K562 (cell line): ENCODE measurements around the gene ARPC4. TPM values are rescaled to one million over a fixed set of nuclear protein-coding genes. Genes with fewer than 3 reads are reported as not detected.

ENCODE experiments used
- ELF1 ChIP-seq: fragments of 200-800 bp; sonication (Bioruptor generic); IDR thresholded peaks from 2 replicates; pipeline ENCODE4 v1.6.1; 2016; ENCODE audit warnings: missing genetic modification characterization, missing compliant biosample characterization
- FIP1L1 ChIP-seq: fragments of 200-400 bp; formaldehyde crosslinking; IDR thresholded peaks from 2 replicates; pipeline ENCODE4 v1.6.1; 2018; ENCODE audit warnings: mild to moderate bottlenecking, low read depth, low read length; ENCODE audit not compliant: poor library complexity, severe bottlenecking
- FOS ChIP-seq: IDR thresholded peaks from 3 replicates; pipeline ENCODE4 v1.6.1; 2011; ENCODE audit not compliant: insufficient read length; ENCODE audit errors: extremely low read depth
- HIVEP1 ChIP-seq: fragments of 250-450 bp; sonication (Bioruptor Pico); IDR thresholded peaks from 2 replicates; pipeline ENCODE4 v1.4.0; 2020; ENCODE audit warnings: mild to moderate bottlenecking
- NFIX ChIP-seq: fragments of 250-450 bp; sonication (Bioruptor Pico); IDR thresholded peaks from 2 replicates; pipeline ENCODE4 v1.4.0; 2020; ENCODE audit warnings: low read depth, mild to moderate bottlenecking, moderate library complexity
- RBFOX2 ChIP-seq: fragments of 200-400 bp; formaldehyde crosslinking; IDR thresholded peaks from 2 replicates; pipeline ENCODE4 v1.6.1; 2017; ENCODE audit warnings: low read depth, mild to moderate bottlenecking, low read length, moderate library complexity
- SMARCE1 ChIP-seq: fragments of 450-650 bp; IDR thresholded peaks from 2 replicates; pipeline ENCODE4 v1.7.1; 2016; ENCODE audit warnings: mild to moderate bottlenecking
- XRCC5 ChIP-seq: fragments of 200-400 bp; formaldehyde crosslinking; IDR thresholded peaks from 2 replicates; pipeline ENCODE4 v1.6.1; 2017; ENCODE audit warnings: low read depth, mild to moderate bottlenecking, low read length
- ZNF121 ChIP-seq: sonication (generic); formaldehyde crosslinking; conservative IDR thresholded peaks from 2 replicates; pipeline ENCODE4 v1.8.0; 2022; ENCODE audit warnings: missing genetic modification reagents
- ZNF717 ChIP-seq: fragments of 250-450 bp; sonication (Bioruptor Pico); IDR thresholded peaks from 2 replicates; pipeline ENCODE4 v1.5.0; 2021
- polyA plus RNA-seq, 8 experiments: library from polyadenylated mRNA; depleted of rRNA in 4 of 8; stranded (reverse) in 5 of 8; unstranded in 3 of 8; fragments of >200 nt; fragmentation: Nextera tagmentation in 2 of 8; fragmentation: Illumina TruSeq in 1 of 8; extraction: Ambion mirVana in 2 of 8; extraction: Trizol in 1 of 8; gene quantifications; 2 replicates each; pipeline versions ENCODE4 v1.2.1 to v1.2.3, GENCODE V29; 2011 to 2014; ENCODE audit warnings: inconsistent platforms in 1 of 8, missing spikeins in 1 of 8
- total RNA-seq, 7 experiments: library from RNA; depleted of rRNA in 6 of 7; stranded (reverse); fragments of >200 nt in 6 of 7; fragmentation: Illumina TruSeq in 2 of 7; extraction: Trizol in 2 of 7; gene quantifications; 2 replicates each; pipeline versions ENCODE4 v1.2.1 to v1.2.3, GENCODE V29; 2011 to 2021; ENCODE audit warnings: low replicate concordance in 1 of 7
- TF ChIP-seq, protein P1 (sequence below): fragments of 450-650 bp; IDR thresholded peaks from 2 replicates; pipeline ENCODE4 v1.6.1; 2016; ENCODE audit warnings: missing biosample characterization, missing genetic modification characterization
- TF ChIP-seq, protein P2 (sequence below): fragments of 450-650 bp; formaldehyde crosslinking; conservative IDR thresholded peaks from 2 replicates; pipeline ENCODE4 v1.4.0; 2022; ENCODE audit warnings: mild to moderate bottlenecking, missing genetic modification characterization
- TF ChIP-seq, protein P3 (sequence below): IDR thresholded peaks from 2 replicates; pipeline ENCODE4 v1.6.1; 2016; ENCODE audit warnings: missing genetic modification characterization, missing compliant biosample characterization
- TF ChIP-seq, protein P4 (sequence below): fragments of 250-450 bp; sonication (Bioruptor Pico); IDR thresholded peaks from 2 replicates; pipeline ENCODE4 v1.5.0; 2021; ENCODE audit warnings: mild to moderate bottlenecking, borderline replicate concordance

ARPC4 gene
- total and polyA plus RNA-seq, 9 of the 15 experiments (the other 6 are each of a cell fraction or from before 2014, with no cell fraction given): 20.1 to 153 (median 119) TPM

DNA sequence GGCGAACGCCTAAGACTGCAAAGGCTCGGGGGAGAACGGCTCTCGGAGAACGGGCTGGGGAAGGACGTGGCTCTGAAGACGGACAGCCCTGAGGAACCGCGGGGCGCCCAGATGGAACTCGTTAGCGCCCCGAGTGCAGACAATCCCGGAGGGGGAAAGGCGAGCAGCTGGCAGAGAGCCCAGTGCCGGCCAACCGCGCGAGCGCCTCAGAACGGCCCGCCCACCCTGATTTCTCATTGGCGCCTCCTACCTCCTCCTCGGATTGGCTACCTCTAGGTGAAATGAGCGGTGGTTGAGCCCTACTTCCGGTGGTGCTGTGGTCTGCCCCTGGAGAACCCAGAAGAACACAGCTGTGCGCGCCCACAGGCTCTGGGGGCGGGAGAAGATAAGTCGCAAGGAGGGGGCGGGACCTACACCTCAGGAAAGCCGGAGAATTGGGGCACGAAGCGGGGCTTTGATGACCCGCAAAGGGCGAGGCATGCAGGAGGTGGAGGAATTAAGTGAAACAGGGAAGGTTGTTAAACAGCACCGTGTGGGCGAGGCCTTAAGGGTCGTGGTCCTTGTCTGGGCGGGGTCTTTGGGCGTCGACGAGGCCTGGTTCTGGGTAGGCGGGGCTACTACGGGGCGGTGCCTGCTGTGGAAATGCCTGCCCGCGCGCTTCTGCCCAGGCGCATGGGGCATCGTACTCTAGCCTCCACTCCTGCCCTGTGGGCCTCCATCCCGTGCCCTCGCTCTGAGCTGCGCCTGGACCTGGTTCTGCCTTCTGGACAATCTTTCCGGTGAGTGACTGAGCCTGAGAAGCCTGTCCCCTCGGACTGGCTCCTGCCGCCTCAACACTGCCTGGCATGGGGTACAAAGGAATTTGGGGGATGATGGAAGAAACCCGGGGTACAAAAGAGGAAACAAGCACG lies 43.0 kb upstream of the ARPC4 start, which contains the start of gene OGG1 (continued):
- peak; percentile 51; the same call in 1 of the 2 replicates for TF ChIP-seq ZNF717 (CRISPR knock-in tag)
- TF ChIP-seq, protein P1, sequence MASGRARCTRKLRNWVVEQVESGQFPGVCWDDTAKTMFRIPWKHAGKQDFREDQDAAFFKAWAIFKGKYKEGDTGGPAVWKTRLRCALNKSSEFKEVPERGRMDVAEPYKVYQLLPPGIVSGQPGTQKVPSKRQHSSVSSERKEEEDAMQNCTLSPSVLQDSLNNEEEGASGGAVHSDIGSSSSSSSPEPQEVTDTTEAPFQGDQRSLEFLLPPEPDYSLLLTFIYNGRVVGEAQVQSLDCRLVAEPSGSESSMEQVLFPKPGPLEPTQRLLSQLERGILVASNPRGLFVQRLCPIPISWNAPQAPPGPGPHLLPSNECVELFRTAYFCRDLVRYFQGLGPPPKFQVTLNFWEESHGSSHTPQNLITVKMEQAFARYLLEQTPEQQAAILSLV (tag): no peak
- peak; percentile 85 for TF ChIP-seq ELF1 (tag)
- peak; percentile 36 for TF ChIP-seq XRCC5
- peak; percentile 37 for TF ChIP-seq NFIX (CRISPR knock-in tag)
- TF ChIP-seq, protein P2, sequence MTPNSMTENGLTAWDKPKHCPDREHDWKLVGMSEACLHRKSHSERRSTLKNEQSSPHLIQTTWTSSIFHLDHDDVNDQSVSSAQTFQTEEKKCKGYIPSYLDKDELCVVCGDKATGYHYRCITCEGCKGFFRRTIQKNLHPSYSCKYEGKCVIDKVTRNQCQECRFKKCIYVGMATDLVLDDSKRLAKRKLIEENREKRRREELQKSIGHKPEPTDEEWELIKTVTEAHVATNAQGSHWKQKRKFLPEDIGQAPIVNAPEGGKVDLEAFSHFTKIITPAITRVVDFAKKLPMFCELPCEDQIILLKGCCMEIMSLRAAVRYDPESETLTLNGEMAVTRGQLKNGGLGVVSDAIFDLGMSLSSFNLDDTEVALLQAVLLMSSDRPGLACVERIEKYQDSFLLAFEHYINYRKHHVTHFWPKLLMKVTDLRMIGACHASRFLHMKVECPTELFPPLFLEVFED (CRISPR knock-in tag): 0 out of 2 replicates have a peak, but pooled peaks have one; percentile 53
- TF ChIP-seq, protein P3, sequence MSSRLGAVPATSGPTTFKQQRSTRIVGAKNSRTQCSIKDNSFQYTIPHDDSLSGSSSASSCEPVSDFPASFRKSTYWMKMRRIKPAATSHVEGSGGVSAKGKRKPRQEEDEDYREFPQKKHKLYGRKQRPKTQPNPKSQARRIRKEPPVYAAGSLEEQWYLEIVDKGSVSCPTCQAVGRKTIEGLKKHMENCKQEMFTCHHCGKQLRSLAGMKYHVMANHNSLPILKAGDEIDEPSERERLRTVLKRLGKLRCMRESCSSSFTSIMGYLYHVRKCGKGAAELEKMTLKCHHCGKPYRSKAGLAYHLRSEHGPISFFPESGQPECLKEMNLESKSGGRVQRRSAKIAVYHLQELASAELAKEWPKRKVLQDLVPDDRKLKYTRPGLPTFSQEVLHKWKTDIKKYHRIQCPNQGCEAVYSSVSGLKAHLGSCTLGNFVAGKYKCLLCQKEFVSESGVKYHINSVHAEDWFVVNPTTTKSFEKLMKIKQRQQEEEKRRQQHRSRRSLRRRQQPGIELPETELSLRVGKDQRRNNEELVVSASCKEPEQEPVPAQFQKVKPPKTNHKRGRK (tag): no peak
- TF ChIP-seq HIVEP1 (CRISPR knock-in tag): no peak
- TF ChIP-seq, protein P4, sequence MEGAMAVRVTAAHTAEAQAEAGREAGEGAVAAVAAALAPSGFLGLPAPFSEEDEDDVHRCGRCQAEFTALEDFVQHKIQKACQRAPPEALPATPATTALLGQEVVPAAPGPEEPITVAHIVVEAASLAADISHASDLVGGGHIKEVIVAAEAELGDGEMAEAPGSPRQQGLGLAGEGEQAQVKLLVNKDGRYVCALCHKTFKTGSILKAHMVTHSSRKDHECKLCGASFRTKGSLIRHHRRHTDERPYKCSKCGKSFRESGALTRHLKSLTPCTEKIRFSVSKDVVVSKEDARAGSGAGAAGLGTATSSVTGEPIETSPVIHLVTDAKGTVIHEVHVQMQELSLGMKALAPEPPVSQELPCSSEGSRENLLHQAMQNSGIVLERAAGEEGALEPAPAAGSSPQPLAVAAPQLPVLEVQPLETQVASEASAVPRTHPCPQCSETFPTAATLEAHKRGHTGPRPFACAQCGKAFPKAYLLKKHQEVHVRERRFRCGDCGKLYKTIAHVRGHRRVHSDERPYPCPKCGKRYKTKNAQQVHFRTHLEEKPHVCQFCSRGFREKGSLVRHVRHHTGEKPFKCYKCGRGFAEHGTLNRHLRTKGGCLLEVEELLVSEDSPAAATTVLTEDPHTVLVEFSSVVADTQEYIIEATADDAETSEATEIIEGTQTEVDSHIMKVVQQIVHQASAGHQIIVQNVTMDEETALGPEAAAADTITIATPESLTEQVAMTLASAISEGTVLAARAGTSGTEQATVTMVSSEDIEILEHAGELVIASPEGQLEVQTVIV (CRISPR knock-in tag): no peak
- TF ChIP-seq ZNF121: no peak
- TF ChIP-seq FIP1L1: peak; percentile 44
- TF ChIP-seq SMARCE1: peak; percentile 54
- peak; percentile 92 for TF ChIP-seq RBFOX2
- TF ChIP-seq FOS: peak; percentile 71
